GM20431 (cell line): ENCODE measurements around the gene CAND2.
"Not testable (repeated sequence)": the region's sequence is repeated elsewhere in the genome, so short reads cannot be mapped to it uniquely, and the experiment has no call there.

Experiments
- in situ Hi-C: fragments of 300-500 bp; cut with MseI, MboI; formaldehyde crosslinking; loops from one replicate; pipeline ENCODE4 v1.15.0; 2020; ENCODE audit warnings: low sequenced_read_pairs; ENCODE audit not compliant: unreplicated experiment

CAND2 gene

GRCh38 chr3:12879191-12879815 lies 82.8 kb downstream of the CAND2 start:
- in situ Hi-C loops: no loop called here

GRCh38 chr3:12881858-12882257 lies 85.4 kb downstream of the CAND2 start:
- in situ Hi-C loops: not testable (repeated sequence)

GRCh38 chr3:12882336-12883310 lies 86.1 kb downstream of the CAND2 start:
- in situ Hi-C loops: no loop called here

GRCh38 chr3:12884186-12884680 lies 87.8 kb downstream of the CAND2 start:
- in situ Hi-C loops: no loop called here
